Hindlimb muscle (tissue), 1 donor: ENCODE measurements around the gene PTPRN2. TPM values are rescaled to one million over a fixed set of nuclear protein-coding genes. Genes with fewer than 3 reads are reported as not detected.
"Not testable (repeated sequence)": the region's sequence is repeated elsewhere in the genome, so short reads cannot be mapped to it uniquely, and the experiment has no call there.

Experiments
- DNase-seq: peaks from one replicate; pipeline ENCODE4 v3.0.0-alpha.2; 2013
- polyA plus RNA-seq: library from polyadenylated mRNA; unstranded; fragments of 120-200 nt; gene quantifications from one replicate; pipeline ENCODE4 v1.2.1, GENCODE V29; 2013; ENCODE audit not compliant: insufficient read length

PTPRN2 gene
- polyA plus RNA-seq, 1 donor = 2.0 TPM

DNA sequence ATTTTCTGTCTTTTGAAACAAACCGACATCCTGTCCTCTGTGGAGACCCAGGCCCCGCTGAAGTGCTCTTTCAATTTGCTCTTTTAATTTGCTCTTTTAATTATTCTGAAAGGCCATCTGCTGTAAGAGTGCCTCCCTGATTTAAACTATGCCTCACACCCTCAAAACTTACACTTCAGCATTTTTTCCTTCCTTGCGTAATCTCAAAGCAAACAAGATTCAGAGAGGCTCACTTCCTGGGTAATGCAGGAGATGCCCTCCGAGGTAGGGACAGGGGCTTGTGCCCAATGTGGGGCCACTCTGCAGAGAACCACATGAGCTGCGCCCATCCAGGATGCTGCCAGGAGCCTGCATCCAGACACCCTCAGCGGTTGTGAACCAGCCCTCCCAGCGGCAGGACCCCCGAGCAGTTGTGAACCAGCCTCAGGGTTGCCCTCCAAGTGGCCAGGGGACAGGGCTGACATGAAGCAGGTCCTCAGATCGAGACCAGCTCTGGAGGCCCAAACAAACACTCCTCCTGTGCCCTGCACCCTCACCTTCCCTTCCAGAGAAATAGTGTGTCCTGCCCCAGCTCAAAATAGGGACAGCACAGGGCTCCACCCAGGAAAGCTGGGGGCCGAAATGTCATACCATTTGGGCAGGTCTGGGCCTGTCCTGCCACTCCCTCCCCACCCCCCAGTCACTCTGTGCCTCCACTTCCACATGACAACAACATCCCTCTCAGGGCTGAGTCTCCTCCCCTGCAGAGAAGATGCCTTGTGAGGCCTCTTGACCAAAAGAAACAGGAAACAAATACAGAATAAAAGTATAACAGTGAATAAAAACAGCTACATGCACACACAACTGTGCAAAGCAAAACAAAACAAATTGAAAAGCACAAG, 190.4 kb downstream of the PTPRN2 start:
- no peak for DNase-seq

DNA sequence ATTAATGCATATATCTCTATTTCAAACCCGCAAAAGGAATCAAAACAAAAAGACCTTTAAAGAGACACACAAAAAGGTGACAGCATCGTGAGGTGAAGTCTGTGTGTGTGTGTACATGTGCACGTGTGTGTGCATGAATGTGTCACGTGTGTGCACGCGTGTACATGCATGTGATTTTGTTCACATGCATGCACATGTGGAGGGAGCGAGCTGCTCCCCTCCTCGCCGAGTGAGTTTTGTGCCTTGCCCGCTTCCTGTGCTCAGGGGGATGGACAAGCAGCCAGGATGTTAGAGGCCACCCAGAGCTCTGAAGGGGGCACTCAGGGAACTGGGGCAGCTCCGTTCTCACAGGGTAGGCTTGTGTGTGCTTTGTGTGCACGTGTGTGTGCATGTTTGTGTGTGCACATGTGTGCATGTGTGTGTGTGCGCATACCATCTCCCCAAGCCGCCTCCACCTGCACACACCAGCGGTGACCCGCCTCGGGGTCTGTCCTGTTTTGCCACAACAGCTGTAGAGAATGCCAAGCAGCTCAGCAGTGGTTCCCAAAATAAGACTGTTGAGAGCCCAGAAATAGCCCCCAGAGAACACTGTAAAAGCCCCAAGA, 191.2 kb downstream of the PTPRN2 start:
- no peak for DNase-seq

DNA sequence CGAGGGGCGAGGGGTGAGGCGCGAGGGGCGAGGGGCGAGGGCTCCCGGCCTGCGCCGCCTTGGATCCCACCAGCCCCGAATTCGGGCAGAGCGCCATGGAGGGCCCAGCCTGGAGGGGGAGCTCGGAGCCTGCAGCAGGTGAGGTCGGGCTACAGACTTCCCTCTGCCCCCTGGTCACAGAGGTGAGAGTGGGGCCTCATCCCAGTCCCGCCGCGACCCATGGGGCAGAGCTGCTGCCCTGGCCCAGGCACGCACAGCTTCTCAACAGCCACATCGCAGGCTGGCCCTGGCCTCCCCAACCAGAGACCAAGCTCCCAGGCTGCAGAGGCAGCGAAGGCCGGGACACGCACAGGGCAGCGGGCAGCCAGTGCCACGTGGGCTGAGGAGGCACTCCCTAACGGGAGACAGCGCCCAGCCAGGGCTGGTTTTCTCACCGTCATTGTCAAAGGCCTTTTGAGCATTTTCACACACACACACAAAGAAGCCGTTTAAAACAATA, 191.8 kb downstream of the PTPRN2 start:
- DNase-seq = no peak

DNA sequence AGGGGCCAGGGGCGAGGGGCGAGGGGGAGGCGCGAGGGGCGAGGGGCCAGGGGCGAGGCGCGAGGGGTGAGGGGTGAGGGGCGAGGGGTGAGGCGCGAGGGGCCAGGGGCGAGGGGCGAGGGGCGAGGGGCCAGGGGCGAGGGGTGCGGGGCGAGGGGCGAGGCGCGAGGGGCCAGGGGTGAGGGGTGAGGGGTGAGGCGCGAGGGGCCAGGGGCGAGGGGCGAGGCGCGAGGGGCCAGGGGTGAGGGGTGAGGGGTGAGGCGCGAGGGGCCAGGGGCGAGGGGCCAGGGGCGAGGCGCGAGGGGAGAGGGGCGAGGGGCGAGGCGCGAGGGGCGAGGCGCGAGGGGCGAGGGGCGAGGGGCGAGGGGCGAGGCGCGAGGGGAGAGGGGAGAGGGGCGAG, 192.3 kb downstream of the PTPRN2 start:
- DNase-seq = no peak

DNA sequence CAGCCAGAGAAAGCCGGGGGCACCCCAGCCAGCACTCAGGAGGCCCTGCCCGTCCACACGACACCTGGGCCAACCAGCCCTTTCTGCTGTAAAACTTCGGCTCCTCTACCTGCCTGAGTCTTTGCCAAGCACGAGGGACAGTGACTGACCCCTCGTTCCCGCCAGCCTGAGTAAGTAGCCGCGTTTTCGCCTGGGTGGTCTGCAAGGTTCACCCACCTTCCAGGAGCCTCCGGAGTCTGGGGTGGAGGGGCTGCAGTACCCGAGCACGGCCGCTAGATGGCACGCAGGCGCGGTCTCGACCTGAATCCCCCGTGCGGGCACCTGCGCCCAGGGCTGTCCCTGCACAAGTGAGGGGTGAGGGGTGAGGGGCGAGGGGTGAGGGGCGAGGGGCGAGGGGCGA, 192.7 kb downstream of the PTPRN2 start:
- DNase-seq = no peak

DNA sequence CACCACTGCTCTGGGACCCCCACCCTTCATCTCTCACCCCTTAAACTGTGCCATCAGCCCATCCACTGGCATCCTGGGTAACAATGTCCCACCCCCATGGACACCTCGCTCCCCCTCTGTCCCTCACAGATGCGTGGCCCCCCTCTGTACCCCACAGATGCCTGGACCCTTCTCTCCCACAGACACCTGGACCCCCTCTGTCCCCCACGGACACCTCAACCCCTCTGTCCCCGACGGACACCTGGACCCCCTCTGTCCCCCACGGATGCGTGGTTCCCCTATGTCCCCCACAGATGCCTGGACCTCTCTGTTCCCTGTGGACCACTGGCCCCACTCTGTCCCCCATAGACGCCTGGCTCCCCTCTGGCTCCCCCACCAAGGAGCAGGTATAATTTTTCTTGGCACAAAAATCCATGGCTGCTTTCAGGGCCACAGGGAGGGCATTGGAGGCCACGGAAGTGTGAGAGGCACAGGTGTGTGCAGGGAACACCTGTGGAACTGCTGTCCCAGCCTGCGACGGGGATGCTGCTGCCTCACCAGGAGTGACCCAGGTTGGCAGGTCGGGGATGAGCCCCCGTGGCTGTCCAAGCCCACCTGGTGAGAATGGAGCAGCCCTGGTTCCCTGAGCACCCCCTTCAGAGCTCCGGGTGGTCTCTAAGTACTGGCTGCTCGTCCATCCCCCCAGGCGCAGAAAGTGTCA, 193.5 kb downstream of the PTPRN2 start:
- DNase-seq = no peak

DNA sequence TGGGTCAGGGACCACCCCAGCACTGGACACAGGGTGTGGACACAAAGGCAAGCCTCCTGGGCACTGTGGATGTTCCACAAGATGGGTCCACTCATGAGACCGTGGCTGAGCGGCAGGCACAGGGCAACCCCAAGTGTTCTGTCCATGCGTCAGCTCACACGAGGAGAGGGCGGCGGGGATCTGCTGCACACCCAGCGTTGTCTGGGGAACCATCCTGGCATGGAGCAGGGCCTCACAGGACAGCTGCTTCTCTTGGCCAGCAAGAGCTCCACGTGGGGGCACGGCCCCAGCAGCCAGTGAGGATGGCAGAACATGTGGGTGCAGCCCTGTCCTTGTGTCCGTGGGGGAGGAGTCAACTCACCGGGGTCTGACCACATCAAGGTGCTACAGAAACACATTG, 195.4 kb downstream of the PTPRN2 start:
- no peak for DNase-seq

DNA sequence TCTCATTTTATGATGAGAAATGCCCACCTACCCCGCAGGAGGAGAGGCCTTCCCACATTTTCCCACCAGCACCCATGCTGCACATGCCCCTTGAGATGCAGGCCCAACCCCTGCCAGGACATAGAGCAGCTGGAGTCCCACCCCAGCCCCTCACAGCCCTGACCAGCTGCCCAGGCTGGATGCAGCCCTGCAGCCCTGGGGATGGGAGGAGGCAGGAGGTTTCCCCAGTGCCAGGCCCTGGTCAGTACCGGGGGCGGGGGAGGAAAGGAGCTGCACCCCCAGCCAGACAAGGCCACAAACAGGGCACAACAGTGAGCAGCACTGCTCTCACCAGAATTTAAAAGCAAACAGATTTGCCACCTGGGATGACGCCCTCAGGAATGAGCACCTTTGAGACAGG, 196.1 kb downstream of the PTPRN2 start:
- no peak for DNase-seq

DNA sequence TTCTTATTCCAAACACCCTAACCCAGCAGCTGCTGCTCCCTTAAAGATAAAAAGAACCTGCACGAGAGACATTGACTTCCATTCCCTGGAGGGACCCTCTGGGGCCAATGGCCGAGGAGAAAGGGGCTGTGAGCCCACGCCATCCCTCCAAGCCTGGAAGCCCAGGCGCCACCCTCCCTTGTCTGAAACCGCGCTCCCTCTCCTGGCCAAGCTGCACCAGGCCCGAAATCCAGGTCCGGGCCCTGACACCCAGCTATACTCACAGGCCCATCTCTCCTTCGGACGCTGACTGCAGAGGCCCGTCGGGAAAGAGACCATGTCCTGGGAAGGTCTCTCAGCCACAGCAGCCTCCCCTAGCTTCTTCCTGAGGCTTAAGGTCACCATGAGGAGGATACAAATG, 196.5 kb downstream of the PTPRN2 start:
- DNase-seq = no peak

DNA sequence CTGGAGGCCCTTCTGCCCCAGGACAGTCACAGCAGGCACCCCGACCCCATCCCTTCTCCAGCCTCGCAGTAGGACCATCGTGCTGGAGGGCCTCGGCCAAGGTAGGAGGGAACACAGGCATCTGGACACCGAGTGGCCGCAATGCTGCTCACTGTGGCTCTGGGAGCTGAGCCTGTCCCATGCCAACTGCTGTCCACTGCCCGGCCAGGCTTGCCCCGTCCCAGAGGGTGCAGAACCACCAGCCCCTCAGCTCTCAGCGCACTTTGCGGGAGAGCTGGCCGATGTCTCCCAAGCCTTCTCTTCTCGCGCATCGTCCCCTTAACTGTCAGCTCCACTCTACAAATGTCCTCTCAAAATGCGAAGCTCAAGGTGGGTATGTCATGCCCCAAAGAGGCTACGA, 197.2 kb downstream of the PTPRN2 start:
- no peak for DNase-seq

DNA sequence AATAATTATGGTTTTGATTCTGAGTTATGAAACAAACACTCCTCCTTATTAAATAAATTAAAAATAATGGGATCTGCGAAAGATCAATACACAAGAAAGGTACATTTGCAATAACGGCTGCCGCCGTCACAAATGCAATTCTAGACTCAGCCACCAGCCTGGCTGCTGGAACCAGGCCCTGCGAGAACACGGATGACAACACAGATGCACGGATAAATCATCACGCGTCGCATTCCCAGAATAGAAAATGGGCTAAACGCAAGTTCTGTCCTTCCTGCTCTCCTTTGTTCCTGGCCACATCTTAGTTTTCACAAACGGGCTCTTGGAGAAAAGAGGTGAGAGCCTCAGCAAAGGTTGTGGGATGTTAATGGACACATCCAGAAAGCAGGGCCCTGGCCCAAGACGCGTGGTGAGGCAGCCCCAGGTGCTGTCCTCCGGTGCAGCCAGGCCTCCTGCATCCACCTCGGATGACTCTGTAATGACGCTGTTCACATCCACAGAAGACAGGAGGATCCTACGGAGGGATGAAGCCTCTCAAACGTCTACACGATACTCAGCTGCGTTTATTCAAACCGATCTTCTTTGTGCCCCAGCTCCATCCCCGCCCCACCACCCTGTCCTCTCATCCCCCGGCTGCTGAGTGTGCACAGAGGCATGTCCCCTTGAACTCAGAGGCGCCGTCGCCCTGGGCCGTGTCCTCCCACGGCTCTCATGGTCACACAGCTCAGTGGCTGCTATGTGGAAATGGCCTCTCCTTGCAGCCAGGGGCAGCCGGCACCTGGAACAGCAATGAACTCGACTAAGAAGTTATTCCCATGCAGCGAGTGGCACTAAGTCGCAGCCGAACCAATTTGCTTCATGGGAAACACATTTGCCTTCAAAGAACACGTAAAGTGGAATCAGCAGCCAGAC, 197.9 kb downstream of the PTPRN2 start:
- no peak for DNase-seq

DNA sequence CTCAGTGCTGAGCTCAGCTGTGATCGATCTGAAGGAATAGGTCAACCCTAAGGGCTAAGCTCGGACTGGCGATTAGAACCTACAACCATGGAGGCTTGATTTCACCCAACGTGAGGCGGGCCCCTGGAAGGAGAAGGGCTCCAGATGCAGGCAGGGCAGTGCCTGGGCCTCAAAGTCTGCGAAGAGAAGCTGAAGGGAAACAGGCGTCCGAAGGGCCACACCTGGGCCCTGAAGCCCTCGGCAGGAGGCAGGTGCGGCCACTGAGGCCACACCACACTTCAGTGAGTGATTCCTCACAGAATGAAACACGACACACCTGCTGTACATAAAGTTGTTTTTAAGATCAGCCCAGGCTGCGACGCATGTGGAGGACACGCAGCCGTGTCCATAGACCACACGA, 198.7 kb downstream of the PTPRN2 start:
- DNase-seq = no peak

DNA sequence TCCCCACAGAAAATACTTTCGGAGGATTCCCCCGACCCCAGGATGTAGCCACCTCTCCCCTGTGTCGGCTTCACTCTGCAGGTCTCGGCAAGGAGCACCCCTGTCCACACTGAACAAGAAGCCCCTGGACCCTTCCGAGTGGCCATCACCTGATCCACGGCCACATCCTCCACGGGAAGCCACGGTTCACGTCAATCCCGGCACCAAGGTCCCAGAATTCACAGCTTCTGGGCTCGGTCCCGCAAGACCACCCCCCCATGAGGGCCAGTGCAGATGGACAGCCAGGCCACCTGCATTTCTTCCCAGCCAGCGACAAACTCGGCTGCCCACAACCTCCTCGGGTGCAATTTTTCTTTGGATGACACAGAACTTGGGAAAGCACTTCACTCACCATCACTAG, 199.6 kb downstream of the PTPRN2 start:
- no peak for DNase-seq

DNA sequence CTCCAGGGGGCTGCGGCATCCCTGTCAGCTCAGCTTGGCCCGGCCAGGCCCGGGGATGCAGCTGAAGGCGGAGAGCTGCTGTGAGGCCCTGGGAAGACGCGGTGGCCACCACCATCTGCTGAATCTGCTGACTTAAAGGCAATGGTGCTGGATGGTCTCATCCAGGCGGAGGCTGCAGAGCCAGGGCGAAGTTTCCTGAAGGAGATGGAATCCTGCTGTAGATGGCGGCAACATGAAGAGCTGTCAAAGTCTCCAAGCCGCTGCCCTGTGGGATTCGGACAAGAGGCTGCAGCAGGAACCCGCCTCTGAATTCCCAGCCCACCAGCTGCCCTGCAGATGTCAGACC, 200.1 kb downstream of the PTPRN2 start:
- DNase-seq = no peak

DNA sequence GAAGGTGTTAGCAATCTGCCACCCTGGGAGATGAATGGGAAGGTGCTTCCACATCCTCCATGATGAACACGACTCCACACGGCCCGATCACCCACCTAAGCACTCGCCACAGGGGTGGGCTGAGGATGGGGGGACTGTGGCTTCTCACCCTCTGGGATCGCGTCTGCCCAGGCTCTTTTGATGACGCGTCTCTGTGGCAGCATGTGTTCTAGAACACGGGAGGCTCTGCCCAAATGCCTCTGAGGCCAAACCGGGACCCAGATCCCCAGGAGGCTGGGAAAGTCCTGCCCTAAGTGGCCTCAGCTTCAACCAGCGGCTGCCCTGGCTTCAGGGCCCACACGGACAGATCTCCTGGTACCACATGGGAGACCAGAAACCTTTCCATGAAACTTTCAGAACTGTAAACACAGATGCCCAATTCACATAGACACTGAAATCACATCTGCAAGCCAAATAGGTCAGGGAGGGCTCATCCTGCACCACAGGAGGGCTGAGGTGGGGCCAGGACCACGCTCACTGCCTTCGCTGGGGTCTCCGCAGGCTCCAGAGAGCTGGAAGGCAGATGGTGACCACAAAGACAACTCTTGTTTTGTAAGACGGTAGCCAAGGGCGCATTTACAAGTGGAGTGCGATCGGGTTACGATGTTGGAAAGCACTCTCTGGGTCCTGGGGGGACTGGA, 200.6 kb downstream of the PTPRN2 start:
- no peak for DNase-seq

DNA sequence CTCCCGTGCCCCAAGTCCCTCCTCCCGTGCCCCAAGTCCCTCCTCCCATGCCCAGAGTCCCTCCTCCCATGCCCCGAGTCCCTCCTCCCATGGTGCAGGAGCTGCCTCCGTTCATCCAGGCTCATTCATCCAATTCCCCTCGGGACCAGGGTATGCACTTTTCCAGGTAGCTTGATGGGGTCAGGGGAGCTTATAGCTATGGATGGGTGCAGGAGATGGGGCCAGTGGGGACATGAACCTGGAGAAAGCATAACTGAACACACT, 201.3 kb downstream of the PTPRN2 start:
- DNase-seq = no peak

DNA sequence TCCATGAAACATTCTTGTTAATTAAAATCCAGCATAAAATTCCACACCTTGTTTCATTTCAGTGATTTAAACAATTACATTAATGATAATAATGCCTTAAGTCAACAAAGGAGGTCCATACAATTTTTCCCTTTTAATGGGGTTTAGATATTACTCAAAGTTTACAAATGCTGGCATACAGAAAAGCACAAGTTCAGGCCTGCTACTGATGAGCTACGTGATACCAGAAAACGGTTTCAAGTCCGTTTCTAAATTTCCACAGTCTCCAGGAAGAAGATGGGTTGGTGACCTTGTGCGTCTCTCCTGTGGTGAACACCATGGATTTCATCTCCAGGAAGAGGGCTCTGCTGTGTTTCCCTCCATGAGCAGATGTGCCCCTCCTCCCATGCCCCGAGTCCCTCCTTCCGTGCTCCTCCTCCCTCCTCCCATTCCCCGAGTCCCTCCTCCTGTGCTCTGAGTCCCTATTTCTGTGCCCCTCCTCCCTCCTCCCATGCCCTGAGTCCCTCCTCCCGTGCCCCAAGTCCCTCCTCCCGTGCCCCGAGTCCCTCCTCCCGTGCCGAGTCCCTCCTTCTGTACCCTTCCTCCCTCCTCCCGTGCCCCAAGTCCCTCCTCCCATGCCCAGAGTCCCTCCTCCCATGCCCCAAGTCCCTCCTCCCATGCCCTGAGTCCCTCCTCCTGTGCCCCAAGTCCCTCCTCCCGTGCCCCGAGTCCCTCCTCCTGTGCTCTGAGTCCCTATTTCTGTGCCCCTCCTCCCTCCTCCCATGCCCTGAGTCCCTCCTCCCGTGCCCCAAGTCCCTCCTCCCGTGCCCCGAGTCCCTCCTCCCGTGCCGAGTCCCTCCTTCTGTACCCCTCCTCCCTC, 201.9 kb downstream of the PTPRN2 start:
- not testable (repeated sequence) for DNase-seq

DNA sequence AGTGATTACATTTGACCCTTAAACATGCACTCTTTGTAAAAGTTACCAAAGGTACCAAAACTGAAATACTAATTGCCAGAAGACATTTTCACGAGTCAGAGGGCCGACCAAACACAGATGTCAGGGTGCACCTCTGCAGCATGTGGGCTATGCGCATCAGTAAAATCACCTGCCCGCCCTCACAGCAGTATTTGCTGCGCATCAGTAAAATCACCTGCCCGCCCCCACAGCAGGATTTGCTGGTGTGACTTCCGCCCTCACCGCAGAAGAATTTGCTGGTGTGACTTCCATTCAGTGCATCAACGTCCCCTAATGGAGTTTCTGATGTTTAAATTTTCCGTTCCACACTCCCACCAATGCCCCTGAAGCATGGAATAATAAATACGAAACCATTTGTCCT, 202.9 kb downstream of the PTPRN2 start:
- DNase-seq = no peak

DNA sequence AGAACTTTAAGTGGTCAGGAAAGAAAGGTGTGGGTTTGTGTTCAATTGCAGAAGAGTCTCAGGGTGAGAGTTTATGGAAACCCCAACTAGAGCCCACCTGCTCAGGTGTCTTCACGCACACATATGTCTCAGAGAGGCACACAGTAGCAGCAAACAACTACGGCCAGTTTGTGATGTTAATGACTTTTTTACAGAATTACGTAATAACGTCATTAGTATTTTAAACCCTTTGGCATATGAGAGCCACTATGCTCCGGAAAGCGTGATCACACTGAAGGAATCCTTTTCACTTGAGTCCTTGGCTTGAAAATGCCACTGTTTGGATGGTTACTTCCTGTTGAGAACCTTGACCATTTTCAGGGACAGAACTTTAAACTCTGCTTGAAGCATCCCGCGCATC, 204.0 kb downstream of the PTPRN2 start:
- no peak for DNase-seq

DNA sequence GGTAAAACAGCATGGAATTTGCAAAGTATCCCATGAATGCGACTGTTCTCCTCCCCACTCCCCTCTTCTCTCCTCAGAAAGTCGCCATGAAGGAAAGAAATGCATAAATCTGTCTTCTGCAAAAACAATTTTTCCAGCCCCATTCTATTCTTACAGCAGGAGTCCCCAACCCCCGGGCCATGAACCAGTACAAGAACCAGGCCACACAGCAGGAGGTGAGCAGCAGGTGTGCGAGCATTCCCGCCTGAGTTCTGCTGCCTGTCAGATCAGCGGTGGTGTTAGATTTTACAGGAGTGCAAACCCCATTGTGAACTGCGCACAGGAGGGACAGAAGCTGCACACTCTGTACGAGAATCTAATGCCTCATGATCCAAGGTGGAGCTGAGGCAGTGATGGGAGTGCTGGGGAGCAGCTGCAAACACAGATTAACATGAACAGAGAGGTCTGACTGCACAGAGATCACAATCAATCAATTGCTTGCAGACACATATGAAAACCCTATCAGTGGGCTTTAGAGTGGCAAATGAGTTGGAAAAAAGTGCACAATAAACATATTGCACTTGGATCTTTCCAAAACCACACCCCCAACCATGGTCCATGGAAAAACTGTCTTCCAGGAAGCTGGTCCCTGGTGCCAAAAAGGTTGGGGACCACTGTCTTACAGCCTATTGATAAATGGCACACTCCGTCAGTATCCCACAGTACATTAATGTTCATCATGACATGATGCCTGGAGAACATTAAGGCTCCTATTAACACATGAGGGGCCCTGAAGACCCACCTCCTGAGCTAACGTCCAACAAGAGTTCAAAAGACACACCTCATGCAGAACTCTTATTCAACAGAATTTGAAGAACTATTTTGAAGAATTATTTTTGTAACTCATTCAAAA, 205.0 kb downstream of the PTPRN2 start:
- no peak for DNase-seq
